K562 (cell line): ENCODE measurements around the gene GEMIN4. TPM values are rescaled to one million over a fixed set of nuclear protein-coding genes. Genes with fewer than 3 reads are reported as not detected.
A peak's percentile ranks its signal among the peaks of the same experiment; 100 is the strongest.

Experiments used
- CSDE1 ChIP-seq, 2 experiments: fragments of 450-650 bp; IDR thresholded peaks; 2 replicates each; pipeline ENCODE4 v1.6.1; 2016; ENCODE audit warnings: mild to moderate bottlenecking in 1 of 2
- GATA2 ChIP-seq: sonication (generic); formaldehyde crosslinking; IDR thresholded peaks from 2 replicates; pipeline ENCODE4 v1.4.0; 2020; ENCODE audit warnings: mild to moderate bottlenecking, missing genetic modification reagents
- NCOR1 ChIP-seq: fragments of 450-650 bp; IDR thresholded peaks from 2 replicates; pipeline ENCODE4 v1.6.1; 2016; ENCODE audit warnings: mild to moderate bottlenecking, moderate library complexity
- PPARD ChIP-seq: fragments of 250-450 bp; sonication (Bioruptor Pico); IDR thresholded peaks from 2 replicates; pipeline ENCODE4 v1.8.0; 2022; ENCODE audit warnings: inconsistent platforms, mild to moderate bottlenecking, moderate library complexity
- SMAD1 ChIP-seq: fragments of 150-350 bp; IDR thresholded peaks from 2 replicates; pipeline ENCODE4 v1.6.1; 2014; ENCODE audit warnings: low read length, low read depth; ENCODE audit not compliant: partially characterized antibody
- SRSF9 ChIP-seq: fragments of 200-400 bp; formaldehyde crosslinking; IDR thresholded peaks from 2 replicates; pipeline ENCODE4 v1.6.1; 2017; ENCODE audit warnings: low read depth, low read length, borderline replicate concordance
- ZNF133 ChIP-seq: fragments of 250-450 bp; sonication (Bioruptor Pico); IDR thresholded peaks from 2 replicates; pipeline ENCODE4 v1.4.0; 2020; ENCODE audit warnings: mild to moderate bottlenecking
- polyA plus RNA-seq, 8 experiments: library from polyadenylated mRNA; depleted of rRNA in 4 of 8; stranded (reverse) in 5 of 8; unstranded in 3 of 8; fragments of >200 nt; fragmentation: Nextera tagmentation in 2 of 8; fragmentation: Illumina TruSeq in 1 of 8; extraction: Ambion mirVana in 2 of 8; extraction: Trizol in 1 of 8; gene quantifications; 2 replicates each; pipeline versions ENCODE4 v1.2.1 to v1.2.3, GENCODE V29; 2011 to 2014; ENCODE audit warnings: inconsistent platforms in 1 of 8, missing spikeins in 1 of 8
- total RNA-seq, 7 experiments: library from RNA; depleted of rRNA in 6 of 7; stranded (reverse); fragments of >200 nt in 6 of 7; fragmentation: Illumina TruSeq in 2 of 7; extraction: Trizol in 2 of 7; gene quantifications; 2 replicates each; pipeline versions ENCODE4 v1.2.1 to v1.2.3, GENCODE V29; 2011 to 2021; ENCODE audit warnings: low replicate concordance in 1 of 7
- TF ChIP-seq, protein P1 (sequence below): fragments of 450-650 bp; IDR thresholded peaks from 2 replicates; pipeline ENCODE4 v1.6.1; 2016; ENCODE audit warnings: mild to moderate bottlenecking
- TF ChIP-seq, protein P2 (sequence below): fragments of 250-450 bp; sonication (Bioruptor Pico); IDR thresholded peaks from 2 replicates; pipeline ENCODE4 v1.5.0; 2021

Gene GEMIN4
- total and polyA plus RNA-seq, 9 of the 15 experiments (the other 6 are each of a cell fraction or from before 2014, with no cell fraction given): 1.8 to 42.5 (median 10.8) TPM

DNA sequence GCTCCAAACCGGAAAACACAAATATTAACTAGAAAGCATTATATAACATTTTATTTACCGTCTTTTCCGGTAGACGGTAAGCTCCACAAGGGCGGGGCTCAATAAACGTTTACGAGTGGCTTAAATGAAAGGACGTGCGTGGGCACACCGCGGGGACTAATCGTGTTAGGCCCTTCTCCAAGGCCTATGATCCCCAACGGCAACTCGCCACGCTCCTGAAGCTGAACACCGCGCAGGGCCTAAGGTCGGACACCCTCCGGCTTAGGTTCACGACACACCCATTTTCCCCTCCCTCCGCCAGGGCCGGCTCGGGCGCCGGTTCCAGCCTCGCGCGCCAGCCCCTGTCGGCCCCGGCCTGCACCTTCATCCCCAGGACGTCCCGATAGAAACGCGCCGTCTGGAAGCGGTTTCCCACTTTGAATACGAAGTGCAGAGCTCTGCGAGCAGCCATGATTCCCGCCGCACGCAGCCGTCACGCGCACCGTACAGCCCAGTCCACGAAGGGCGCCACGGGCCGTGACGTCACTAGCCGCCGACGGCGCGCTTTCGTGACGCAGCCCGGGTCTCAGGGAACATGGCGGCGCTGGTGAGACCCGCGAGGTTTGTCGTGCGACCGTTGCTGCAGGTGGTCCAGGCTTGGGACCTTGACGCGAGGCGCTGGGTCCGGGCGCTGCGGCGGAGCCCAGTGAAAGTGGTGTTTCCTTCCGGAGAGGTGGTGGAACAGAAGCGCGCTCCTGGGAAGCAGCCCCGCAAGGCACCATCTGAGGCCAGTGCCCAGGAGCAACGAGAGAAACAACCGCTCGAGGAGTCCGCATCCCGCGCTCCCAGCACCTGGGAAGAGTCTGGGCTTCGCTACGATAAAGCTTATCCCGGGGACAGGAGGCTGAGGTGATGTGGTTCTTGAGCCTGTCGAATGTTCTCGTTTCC lies 30.0 kb upstream of the GEMIN4 start, which contains the start of the genes GLOD4 and MRM3 (continued):
- TF ChIP-seq, protein P1, sequence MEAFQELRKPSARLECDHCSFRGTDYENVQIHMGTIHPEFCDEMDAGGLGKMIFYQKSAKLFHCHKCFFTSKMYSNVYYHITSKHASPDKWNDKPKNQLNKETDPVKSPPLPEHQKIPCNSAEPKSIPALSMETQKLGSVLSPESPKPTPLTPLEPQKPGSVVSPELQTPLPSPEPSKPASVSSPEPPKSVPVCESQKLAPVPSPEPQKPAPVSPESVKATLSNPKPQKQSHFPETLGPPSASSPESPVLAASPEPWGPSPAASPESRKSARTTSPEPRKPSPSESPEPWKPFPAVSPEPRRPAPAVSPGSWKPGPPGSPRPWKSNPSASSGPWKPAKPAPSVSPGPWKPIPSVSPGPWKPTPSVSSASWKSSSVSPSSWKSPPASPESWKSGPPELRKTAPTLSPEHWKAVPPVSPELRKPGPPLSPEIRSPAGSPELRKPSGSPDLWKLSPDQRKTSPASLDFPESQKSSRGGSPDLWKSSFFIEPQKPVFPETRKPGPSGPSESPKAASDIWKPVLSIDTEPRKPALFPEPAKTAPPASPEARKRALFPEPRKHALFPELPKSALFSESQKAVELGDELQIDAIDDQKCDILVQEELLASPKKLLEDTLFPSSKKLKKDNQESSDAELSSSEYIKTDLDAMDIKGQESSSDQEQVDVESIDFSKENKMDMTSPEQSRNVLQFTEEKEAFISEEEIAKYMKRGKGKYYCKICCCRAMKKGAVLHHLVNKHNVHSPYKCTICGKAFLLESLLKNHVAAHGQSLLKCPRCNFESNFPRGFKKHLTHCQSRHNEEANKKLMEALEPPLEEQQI: no peak
- TF ChIP-seq CSDE1 (IDR thresholded peaks at IDR 0.05) (peak in 1 of 2 experiments; percentile 94; a peak in 2 of 4 replicates), SRSF9 (no peak), PPARD (CRISPR knock-in tag) (no peak), NCOR1 (no peak), ZNF133 (CRISPR knock-in tag) (no peak), SMAD1 (no peak), GATA2 (CRISPR knock-in tag) (no peak)
- TF ChIP-seq, protein P2, sequence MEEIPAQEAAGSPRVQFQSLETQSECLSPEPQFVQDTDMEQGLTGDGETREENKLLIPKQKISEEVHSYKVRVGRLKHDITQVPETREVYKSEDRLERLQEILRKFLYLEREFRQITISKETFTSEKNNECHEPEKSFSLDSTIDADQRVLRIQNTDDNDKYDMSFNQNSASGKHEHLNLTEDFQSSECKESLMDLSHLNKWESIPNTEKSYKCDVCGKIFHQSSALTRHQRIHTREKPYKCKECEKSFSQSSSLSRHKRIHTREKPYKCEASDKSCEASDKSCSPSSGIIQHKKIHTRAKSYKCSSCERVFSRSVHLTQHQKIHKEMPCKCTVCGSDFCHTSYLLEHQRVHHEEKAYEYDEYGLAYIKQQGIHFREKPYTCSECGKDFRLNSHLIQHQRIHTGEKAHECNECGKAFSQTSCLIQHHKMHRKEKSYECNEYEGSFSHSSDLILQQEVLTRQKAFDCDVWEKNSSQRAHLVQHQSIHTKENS (CRISPR knock-in tag): no peak
